ENCODE data around the gene SYNPR. TPM values are rescaled to one million over a fixed set of nuclear protein-coding genes. Genes with fewer than 3 reads are reported as not detected.

The SYNPR gene
- total RNA-seq, 1 experiment from 2014 or later = 0.17 TPM

DNA sequence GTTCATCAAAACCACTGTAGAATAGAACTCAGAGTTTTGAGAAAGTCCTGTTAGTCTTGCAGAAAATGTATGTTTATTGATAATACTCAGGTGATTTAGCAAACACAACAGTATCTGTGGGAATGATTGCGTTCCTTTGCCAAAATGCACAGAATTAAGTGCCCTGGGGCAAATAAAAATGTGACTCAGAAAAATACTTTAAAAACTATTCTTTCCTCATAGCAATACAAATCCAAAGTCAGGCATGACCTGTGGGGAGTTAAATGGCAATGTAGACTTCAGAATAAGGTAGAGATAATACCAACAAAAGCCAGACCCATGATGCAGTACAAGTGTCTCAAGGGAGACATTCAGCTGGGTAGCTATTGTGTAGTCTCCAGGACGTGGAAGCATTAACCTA is 302.0 kb downstream of the SYNPR start:
- Histone ChIP-seq H3K9ac (ENCODE audit: extremely low read depth, insufficient read length, low read length) (no peak overlapping the region), H2BK15ac (ENCODE audit: low read depth, low read length) (no peak overlapping the region), H3K23ac (ENCODE audit: insufficient read length, low read depth, low read length) (no peak overlapping the region), H3K18ac (ENCODE audit: insufficient read length, low read depth, low read length) (no peak overlapping the region), H2BK120ac (ENCODE audit: low read depth, low read length, poor library complexity, severe bottlenecking) (no peak overlapping the region), H2BK5ac (ENCODE audit: insufficient read length, low read length) (no peak overlapping the region), H4K8ac (replicated peaks; ENCODE audit: insufficient read length, low read depth, low read length) (no peak overlapping the region), H3K9me3 (ENCODE audit: control insufficient read depth, low read depth, low read length) (no peaks in the 10 kb centered on the region), H4K91ac (ENCODE audit: insufficient read length, low read depth, low read length) (no peak overlapping the region), H4K20me1 (ENCODE audit: control insufficient read depth, insufficient read depth, insufficient read length) (no peaks in the 10 kb centered on the region), H3K23me2 (ENCODE audit: insufficient read length, low read depth, low read length, poor library complexity, severe bottlenecking) (no peaks in the 10 kb centered on the region), H3K27me3 (ENCODE audit: insufficient read depth, low read length) (no peaks in the 10 kb centered on the region), H3K56ac (ENCODE audit: insufficient read length, low read depth, low read length) (no peak overlapping the region), H4K5ac (ENCODE audit: insufficient read length, low read depth, low read length) (no peak overlapping the region), H3K4me2 (ENCODE audit: insufficient read depth, insufficient read length, low read length) (no peak overlapping the region), H2AK5ac (ENCODE audit: insufficient read length, low read length) (no peak overlapping the region), H3K14ac (ENCODE audit: insufficient read depth, low read length) (no peak overlapping the region), H3K27ac (ENCODE audit: insufficient read length, low read depth, low read length) (no peak overlapping the region), H3K79me2 (ENCODE audit: insufficient read depth, low read length) (no peaks in the 10 kb centered on the region), H3K79me1 (ENCODE audit: insufficient read depth, low read depth, low read length, poor library complexity, severe bottlenecking) (no peaks in the 10 kb centered on the region), H2BK20ac (ENCODE audit: low read depth, low read length, poor library complexity, severe bottlenecking) (no peak overlapping the region), H2BK12ac (ENCODE audit: insufficient read length, low read depth, low read length) (no peak overlapping the region), H3K4ac (ENCODE audit: low read depth, low read length) (no peak overlapping the region), H3T11ph (ENCODE audit: low read length) (no peak overlapping the region), H3K4me1 (ENCODE audit: insufficient read depth, low read length) (peaks cover 5% of the 10 kb centered on the region; the same call in 1 of the 2 replicates), H2AFZ (ENCODE audit: low read length) (no peak overlapping the region)
- Mint-ChIP-seq H3K36me3 (ENCODE audit: insufficient read depth in 1 of 3, low read depth in 3 of 3) (no peaks in the 10 kb centered on the region), H3K4me1 (peaks cover 50 to 53% of the 10 kb centered on the region in 2 experiments), H3K27me3 (ENCODE audit: low read depth) (no peaks in the 10 kb centered on the region), H3K9me3 (no peaks in the 10 kb centered on the region), H3K4me3 (no peak overlapping the region), H3K27ac (no peak overlapping the region)
- TF ChIP-seq, protein P1, sequence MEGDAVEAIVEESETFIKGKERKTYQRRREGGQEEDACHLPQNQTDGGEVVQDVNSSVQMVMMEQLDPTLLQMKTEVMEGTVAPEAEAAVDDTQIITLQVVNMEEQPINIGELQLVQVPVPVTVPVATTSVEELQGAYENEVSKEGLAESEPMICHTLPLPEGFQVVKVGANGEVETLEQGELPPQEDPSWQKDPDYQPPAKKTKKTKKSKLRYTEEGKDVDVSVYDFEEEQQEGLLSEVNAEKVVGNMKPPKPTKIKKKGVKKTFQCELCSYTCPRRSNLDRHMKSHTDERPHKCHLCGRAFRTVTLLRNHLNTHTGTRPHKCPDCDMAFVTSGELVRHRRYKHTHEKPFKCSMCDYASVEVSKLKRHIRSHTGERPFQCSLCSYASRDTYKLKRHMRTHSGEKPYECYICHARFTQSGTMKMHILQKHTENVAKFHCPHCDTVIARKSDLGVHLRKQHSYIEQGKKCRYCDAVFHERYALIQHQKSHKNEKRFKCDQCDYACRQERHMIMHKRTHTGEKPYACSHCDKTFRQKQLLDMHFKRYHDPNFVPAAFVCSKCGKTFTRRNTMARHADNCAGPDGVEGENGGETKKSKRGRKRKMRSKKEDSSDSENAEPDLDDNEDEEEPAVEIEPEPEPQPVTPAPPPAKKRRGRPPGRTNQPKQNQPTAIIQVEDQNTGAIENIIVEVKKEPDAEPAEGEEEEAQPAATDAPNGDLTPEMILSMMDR (conservative IDR thresholded peaks at IDR 0.05) = no peak
- DNase-seq = no peak
- WGBS (ENCODE audit: extremely low coverage, insufficient read length, low lambda C conversion rate) = no CpG with 5 or more reads among the region's 2 CpGs

All from H9 (cell line).